ENCODE data around the gene EHD1. TPM values are rescaled to one million over a fixed set of nuclear protein-coding genes. Genes with fewer than 3 reads are reported as not detected.

EHD1 gene
- total RNA-seq, 1 donor from 2014 or later = 19.8 TPM

- no peak overlapping the region for H3K4me2 ChIP-seq
Observed at GRCh38 chr11:64867748-64868462, 10.5 kb downstream of the EHD1 start.

GRCh38 chr11:64866173-64866491 lies 12.3 kb downstream of the EHD1 start:
- no peaks in the 10 kb centered on the region for H3K9me3 Mint-ChIP-seq
- Histone ChIP-seq H4K20me1 (ENCODE audit: low read depth) (peaks cover 35% of the 10 kb centered on the region), H3K4me3 (no peak overlapping the region), H3K79me2 (ENCODE audit: low read depth) (peaks cover 14% of the 10 kb centered on the region), H3K9me3 (ENCODE audit: low read depth) (no peaks in the 10 kb centered on the region), H3K36me3 (no peaks in the 10 kb centered on the region), H3K27ac (no peak overlapping the region), H3K4me2 (no peak overlapping the region), H3K4me1 (peaks cover 46% of the 10 kb centered on the region), H3K9ac (no peak overlapping the region), H2AFZ (replicated peaks) (no peak overlapping the region), H3K27me3 (no peaks in the 10 kb centered on the region), H3F3A (ENCODE audit: low read depth) (peaks cover 14% of the 10 kb centered on the region)
- H3K4me1 Mint-ChIP-seq = peaks cover 59% of the 10 kb centered on the region
- no peak overlapping the region for H3K27ac Mint-ChIP-seq
- peaks cover 4% of the 10 kb centered on the region for H3K36me3 Mint-ChIP-seq
- no peak for DNase-seq (ENCODE audit: low spot score)
- peaks cover 6% of the 10 kb centered on the region for H3K27me3 Mint-ChIP-seq (ENCODE audit: insufficient read depth, low read depth)
- TF ChIP-seq CTCF (IDR thresholded peaks at IDR 0.05) (no peak), EZH2 (IDR thresholded peaks at IDR 0.05) (no peak), EZH2phosphoT487 (IDR thresholded peaks at IDR 0.05) (no peak)
- H3K4me3 Mint-ChIP-seq = no peak overlapping the region

More at GRCh38 chr11:64867748-64868462, 10.5 kb downstream of the EHD1 start:
- H3F3A ChIP-seq (ENCODE audit: low read depth) = peaks cover 5% of the 10 kb centered on the region
- H3K4me1 Mint-ChIP-seq = peaks cover 62% of the 10 kb centered on the region
- peaks cover 28% of the 10 kb centered on the region for H4K20me1 ChIP-seq (ENCODE audit: low read depth)
- no peak overlapping the region for H3K27ac ChIP-seq
- no peaks in the 10 kb centered on the region for H3K9me3 Mint-ChIP-seq
- H3K79me2 ChIP-seq (ENCODE audit: low read depth) = peaks cover 3% of the 10 kb centered on the region
- H3K27me3 Mint-ChIP-seq (ENCODE audit: insufficient read depth, low read depth) = peaks cover 5% of the 10 kb centered on the region
- no peak overlapping the region for H2AFZ ChIP-seq (replicated peaks)
- DNase-seq (ENCODE audit: low spot score) = no peak
- H3K4me3 ChIP-seq = no peak overlapping the region
- no peak overlapping the region for H3K27ac Mint-ChIP-seq
- H3K9me3 ChIP-seq (ENCODE audit: low read depth) = no peaks in the 10 kb centered on the region
- no peaks in the 10 kb centered on the region for H3K36me3 ChIP-seq
- H3K4me3 Mint-ChIP-seq = no peak overlapping the region
- peaks cover 7% of the 10 kb centered on the region for H3K36me3 Mint-ChIP-seq
- H3K4me1 ChIP-seq = peaks cover 36% of the 10 kb centered on the region
- H3K9ac ChIP-seq = no peak overlapping the region
- TF ChIP-seq CTCF (IDR thresholded peaks at IDR 0.05) (no peak), EZH2phosphoT487 (IDR thresholded peaks at IDR 0.05) (no peak)
- no peaks in the 10 kb centered on the region for H3K27me3 ChIP-seq

GRCh38 chr11:64865286-64866172 lies 12.9 kb downstream of the EHD1 start:
- Histone ChIP-seq H3K4me2 (no peak overlapping the region), H3K36me3 (no peaks in the 10 kb centered on the region), H3K27me3 (no peaks in the 10 kb centered on the region), H4K20me1 (ENCODE audit: low read depth) (peaks cover 32% of the 10 kb centered on the region), H3K27ac (no peak overlapping the region), H3K4me3 (no peak overlapping the region), H3K4me1 (peaks cover 42% of the 10 kb centered on the region), H3K79me2 (ENCODE audit: low read depth) (peaks cover 14% of the 10 kb centered on the region), H2AFZ (replicated peaks) (no peak overlapping the region), H3K9ac (no peak overlapping the region), H3F3A (ENCODE audit: low read depth) (peaks cover 14% of the 10 kb centered on the region), H3K9me3 (ENCODE audit: low read depth) (no peaks in the 10 kb centered on the region)
- DNase-seq (ENCODE audit: low spot score) = no peak
- Mint-ChIP-seq H3K27ac (peak overlapping the region; percentile 67), H3K27me3 (ENCODE audit: insufficient read depth, low read depth) (peaks cover 6% of the 10 kb centered on the region), H3K9me3 (no peaks in the 10 kb centered on the region), H3K4me3 (no peak overlapping the region), H3K36me3 (peaks cover 4% of the 10 kb centered on the region), H3K4me1 (peaks cover 53% of the 10 kb centered on the region)
- TF ChIP-seq EZH2 (IDR thresholded peaks at IDR 0.05) (no peak), CTCF (IDR thresholded peaks at IDR 0.05) (no peak), EZH2phosphoT487 (IDR thresholded peaks at IDR 0.05) (no peak)

All from neural progenitor cell (in vitro differentiated cells).